ENCODE results near the gene OR13J1.

OR13J1 gene

DNA sequence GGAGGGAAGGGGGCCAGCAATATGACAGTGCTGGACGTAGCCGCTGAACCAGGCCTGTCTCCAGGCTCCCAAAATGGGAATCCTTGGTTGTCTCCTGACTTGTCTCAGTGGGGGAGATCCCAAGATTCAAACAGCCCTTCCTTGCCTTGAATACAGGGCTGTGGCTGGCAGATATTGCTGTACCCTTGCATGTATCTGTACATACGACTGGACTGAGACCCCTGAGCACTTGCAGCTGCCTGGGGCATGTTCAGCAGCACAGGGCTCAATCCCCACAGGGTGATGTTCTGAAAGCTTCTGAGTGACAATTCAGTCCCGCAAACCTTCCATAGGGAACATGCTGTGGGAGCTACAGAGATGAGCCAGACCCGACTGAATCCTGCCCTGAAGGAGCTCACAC, 13.3 kb downstream of the OR13J1 start:
- DNase-seq, result no peak

DNA sequence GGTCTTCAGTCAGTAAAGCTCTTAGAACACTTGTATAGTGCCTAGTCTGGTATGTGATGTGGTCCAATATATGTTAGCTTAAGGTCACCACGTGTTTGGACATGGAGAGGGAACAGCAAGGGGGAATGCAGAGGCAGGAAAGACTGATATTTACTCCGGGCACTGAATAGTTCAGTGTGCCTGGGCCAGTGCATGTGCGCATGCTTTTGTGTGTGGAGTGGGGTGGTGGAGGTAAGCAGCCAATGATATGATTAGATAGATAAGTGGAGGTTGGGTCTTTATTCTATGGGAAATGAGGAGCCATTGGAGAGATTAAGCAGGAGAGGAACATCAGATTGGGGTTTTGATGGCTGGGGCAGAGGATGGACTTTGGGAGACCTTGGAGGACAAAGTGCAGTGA, 14.0 kb downstream of the OR13J1 start:
- no peak for DNase-seq

GRCh38 chr9:35854091-35854762, 16.0 kb downstream of the OR13J1 start:
- no peak for DNase-seq

- DNase-seq, result no peak
Measured at GRCh38 chr9:35852876-35853865, 17.0 kb downstream of the OR13J1 start.

GRCh38 chr9:35852267-35852815, 17.9 kb downstream of the OR13J1 start:
- no peak for DNase-seq

- DNase-seq, result peak in 1 of 4 experiments; percentile 8
Measured at GRCh38 chr9:35847792-35848572, 22.2 kb downstream of the OR13J1 start.

GRCh38 chr9:35845824-35846771, 24.1 kb downstream of the OR13J1 start:
- DNase-seq, result no peak

DNA sequence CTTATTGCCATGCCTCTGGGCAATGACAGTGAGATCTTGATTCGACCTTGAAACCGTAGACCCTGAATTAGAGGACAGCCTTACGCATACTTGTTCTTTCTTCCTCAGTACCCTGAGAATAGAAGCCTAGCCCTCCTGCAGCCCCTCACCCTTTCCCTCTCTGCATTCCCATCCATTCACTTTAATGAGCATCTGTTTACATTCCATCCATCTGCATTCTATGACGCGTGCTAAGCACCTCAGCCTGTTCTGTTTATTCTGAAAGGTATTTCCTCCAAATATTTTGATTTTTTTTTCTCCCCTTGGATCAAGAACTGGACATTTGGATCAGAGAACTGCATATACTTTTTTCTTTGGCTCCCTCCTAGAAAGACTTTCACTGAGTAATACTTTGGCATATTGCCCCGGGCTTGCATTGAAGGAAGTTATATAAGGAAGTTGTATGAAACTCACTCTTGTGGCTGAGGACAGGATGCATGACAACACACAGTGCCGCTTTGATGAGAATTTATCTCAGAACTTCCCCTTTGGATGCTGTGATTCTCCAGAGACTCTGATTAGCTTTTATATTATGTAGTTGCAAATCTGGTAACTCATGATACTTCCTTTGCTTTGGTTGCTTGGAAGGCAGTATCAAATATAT, 25.5 kb downstream of the OR13J1 start:
- no peak for DNase-seq

- no peak for DNase-seq
Measured at GRCh38 chr9:35842795-35843194, 27.4 kb downstream of the OR13J1 start.

- no peak for DNase-seq
Measured at GRCh38 chr9:35842020-35842745, 28.0 kb downstream of the OR13J1 start.

- DNase-seq, result no peak
Measured at GRCh38 chr9:35841645-35841900, 28.6 kb downstream of the OR13J1 start.

DNA sequence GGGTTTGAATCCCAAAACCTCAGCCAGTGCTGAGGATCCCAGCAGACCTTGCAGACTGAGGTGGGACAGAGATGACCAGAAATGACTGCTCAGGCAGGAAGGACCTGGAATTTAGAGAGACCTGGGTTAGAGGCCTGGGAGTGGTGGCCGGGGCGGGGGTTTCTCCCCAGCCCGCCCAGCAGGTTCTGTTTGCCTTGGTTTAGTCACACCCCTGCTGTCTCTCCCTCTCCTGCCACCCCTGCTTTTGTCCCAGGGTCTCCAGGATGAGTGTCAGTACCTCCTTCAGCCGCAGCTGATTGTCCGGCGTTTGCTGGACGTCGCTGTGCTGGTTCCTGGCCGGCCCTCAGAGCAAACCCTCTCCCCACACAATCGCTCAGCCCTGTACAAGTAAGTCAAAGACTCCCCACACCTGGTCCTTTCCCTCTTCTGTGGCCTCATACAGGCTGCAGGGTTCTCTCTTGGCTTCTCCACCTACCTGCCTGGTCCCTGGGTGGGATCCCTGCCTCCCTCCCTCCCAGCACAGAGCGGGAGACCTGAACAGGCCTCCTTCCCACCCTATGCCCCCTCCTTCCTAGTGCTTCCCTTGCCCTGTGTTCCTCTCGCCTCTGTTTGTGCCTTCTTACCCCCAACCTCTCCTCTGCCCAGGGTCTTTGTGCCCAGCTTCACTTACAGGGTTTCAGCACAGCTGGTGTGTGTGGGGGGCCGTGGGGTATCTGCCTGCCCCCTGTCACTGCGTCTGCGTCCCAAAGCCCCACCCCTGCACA, 29.1 kb downstream of the OR13J1 start:
- DNase-seq, result no peak

- no peak for DNase-seq
Measured at GRCh38 chr9:35839926-35840325, 30.3 kb downstream of the OR13J1 start.

DNA sequence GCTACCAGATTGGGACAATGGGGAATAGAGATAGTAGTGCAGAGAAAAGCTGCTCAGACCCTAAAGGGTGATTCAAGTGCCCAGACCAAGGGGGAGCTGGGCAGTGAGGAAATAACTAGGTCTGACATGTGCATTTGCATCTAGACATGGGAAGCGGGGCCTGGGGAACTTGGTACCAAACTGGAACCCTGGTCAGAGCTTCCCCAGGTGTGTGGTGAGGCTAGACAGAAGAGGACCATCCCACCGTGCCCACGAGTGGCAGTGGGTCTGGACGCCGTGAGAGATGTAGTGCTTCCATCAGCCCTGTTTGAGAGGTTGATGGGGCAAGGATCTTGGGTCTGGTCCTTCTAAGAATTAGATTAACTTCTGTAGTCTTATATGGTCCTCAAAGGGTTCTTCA, 33.6 kb downstream of the OR13J1 start:
- no peak for DNase-seq

DNA sequence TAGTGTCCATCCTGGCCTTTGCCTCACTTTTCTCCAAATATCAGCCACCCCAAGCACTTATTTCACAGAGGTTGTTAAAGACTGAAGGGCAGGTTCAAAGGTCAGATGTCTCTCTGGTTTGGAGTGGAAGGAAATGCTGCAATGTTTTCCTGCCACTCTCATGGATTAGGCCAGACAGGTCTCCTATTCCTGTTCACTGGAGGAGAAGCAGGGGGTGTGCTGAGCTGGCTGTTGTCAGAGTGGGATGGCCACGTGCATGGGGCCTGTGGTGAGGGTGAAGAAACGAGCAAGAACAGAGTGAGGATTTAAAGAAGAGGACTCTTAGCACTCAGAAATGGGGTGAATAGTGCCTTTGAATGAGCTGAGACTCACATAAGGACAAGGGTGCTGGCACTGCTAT, 34.4 kb downstream of the OR13J1 start:
- no peak for DNase-seq

- no peak for DNase-seq
Measured at GRCh38 chr9:35835216-35835632, 35.0 kb downstream of the OR13J1 start.

GRCh38 chr9:35834260-35835215, 35.7 kb downstream of the OR13J1 start:
- no peak for DNase-seq

GRCh38 chr9:35832814-35833213, 37.4 kb downstream of the OR13J1 start:
- no peak for DNase-seq

GRCh38 chr9:35831040-35831439, 39.2 kb downstream of the OR13J1 start:
- no peak for DNase-seq
